NOMO-1 treated with DMSO at 0.1 percent for 48 hours (cell line): ENCODE results near the gene SVOP.

Experiments
- DNase-seq: peaks from one replicate; lab custom pipeline; 2025; ENCODE audit not compliant: unreplicated experiment; lab: John Stamatoyannopoulos, UW

SVOP gene

DNA sequence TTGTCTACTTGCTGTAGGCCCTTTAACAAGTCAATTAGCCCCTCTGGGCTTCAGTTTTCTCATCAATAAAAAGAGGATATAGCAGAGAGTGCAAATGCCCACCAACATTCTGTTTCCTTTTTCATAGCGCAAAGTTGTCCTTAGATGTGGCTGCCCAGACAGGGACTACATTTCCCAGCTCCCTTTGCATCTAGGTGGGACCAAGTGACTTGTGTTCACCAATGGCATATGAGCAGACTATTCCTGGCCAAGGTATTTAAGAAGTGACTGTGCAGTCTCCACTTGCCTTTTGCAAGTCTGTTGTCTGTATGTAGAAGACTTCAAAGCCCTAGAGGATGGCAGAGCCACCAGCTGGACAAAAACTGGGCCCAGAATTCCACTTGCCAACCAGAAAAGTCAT lies 81.3 kb downstream of the SVOP start:
- DNase-seq = peak; percentile 53

- no peak for DNase-seq
Measured at GRCh38 chr12:108938247-108938924, 82.5 kb downstream of the SVOP start.

DNA sequence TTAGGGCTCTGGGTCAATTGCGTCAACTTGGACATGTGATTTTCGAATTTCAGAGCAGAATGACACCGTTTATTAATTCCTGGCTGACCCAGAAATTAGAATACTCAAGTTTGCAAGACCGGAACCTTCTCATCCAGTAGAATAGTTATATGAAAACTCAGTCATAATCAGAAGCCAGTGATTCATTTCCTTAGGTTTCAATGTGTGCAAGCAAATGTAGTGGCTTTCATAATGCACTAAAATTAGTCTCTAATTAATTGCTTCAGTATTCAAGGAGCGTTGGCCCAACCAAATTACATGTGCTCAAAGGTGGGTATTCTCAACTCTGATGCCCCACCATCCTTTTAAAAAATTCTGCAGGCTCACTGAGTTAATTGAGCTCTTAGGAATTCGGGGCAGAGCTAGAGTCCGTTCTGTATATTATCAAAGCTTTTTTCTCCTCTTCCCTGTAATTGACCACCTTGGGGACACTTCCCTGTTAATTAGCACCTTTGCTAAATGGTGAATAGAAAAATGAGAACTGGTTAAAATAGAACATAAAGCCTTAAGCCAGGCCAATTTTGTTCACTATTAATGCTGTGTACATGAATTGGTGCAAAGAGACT lies 85.6 kb downstream of the SVOP start:
- DNase-seq = peak; percentile 15

GRCh38 chr12:108933949-108934348 lies 86.9 kb downstream of the SVOP start:
- DNase-seq = no peak

- DNase-seq = no peak
Measured at GRCh38 chr12:108930756-108931155, 90.1 kb downstream of the SVOP start.

DNA sequence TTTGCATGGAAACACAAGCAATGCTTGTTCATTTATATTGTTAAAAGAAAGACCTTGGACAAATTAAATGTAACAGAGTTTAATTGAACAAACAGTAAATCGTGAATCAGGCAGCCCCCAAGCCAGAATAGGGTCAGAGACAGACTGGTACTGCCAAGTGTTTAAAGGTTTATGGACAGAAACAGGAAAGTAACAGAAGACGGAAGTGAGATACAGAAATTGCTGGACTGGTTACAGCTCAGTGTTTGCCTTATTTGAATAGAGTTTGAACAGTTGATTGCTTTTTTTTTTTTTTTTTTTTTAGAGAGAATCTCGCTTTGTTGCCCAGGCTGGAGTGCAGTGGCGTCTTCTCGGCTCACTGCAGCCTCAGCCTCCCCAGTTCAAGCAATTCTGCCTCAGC lies 90.7 kb downstream of the SVOP start:
- DNase-seq = peak; percentile 30

DNA sequence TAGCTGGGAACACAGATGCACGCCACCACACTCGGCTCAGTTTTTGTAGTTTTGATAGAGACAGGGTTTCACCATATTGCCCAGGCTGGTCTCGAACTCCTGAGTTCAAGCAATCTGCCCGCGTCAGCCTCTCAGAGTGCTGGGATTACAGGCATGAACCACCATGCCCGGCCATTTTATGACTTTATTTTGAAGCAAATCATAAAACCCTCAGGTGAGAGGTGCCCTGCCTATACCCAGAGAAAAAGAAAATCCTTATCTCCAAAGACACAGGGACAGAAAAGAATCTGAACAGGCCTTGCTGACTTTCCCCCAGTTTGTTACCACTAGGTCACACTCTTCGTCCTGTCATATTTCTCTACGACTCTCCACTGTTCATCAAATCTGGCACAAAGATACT lies 92.2 kb downstream of the SVOP start:
- DNase-seq = no peak

DNA sequence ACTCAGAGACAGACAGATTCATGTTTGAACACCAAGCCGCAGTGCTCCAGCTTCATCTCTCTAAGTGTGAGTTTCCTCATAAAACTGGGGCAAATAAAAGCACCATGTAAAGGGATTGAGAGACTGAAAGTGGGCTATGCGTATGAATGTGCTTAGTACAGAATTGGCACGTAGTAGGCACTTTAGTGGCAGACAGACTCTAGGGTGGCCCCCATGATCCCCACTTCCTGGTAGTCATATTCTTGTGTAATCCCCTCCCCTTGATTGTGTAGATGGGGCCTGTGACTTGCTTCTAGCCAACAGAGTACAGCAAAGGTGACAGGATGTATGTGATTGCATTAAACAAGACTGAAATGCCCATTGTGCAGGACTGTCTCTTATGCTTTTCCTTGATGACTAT lies 98.0 kb downstream of the SVOP start:
- DNase-seq = no peak

GRCh38 chr12:108921946-108922345 lies 98.9 kb downstream of the SVOP start:
- no peak for DNase-seq

DNA sequence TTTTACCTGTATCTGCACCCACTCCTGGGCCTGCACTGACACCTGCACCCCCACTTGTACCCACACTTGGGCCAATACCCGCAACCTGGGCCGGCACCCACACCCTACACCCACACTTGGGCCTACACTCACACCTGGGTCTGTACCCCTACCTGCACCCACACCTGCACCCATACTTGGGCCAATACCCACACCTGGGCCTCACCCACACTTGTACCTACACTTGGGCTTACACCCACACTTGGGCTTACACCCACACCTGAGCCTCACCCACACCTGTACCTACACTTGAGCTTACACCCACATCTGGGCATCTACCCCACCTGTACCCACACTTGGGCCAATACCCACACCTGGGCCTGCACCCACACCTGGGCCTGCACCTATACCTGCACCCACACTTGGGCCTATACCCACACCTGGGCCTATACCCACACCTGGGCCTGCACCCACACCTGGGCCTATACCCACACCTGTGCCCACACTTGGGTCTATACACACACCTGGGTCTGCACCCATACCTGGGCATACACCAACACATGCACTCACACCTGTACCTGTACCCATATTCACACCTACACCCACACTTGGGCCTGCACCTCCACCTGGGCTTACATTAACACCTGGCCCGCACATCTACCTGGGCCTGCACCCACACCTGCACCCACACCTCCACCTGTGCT lies 101.8 kb downstream of the SVOP start:
- no peak for DNase-seq

DNA sequence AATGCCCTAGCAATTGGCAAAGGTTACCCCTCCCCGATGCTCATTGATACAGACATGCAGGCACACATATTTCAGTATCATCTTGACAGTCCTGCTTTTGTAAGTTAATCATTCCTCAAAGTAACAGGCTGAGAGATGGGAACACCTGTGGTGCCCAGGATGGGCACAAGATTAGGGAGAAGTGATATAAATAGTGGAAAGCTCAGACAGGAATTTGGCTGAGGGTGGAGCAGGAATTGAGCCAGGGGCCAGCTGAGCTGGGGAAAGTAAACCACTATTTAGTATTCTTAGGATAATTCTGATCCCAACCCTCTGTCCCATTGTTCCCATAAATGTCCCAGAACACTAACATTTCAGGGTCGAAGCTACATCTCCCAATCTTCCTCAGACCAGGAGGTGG lies 102.7 kb downstream of the SVOP start:
- no peak for DNase-seq

DNA sequence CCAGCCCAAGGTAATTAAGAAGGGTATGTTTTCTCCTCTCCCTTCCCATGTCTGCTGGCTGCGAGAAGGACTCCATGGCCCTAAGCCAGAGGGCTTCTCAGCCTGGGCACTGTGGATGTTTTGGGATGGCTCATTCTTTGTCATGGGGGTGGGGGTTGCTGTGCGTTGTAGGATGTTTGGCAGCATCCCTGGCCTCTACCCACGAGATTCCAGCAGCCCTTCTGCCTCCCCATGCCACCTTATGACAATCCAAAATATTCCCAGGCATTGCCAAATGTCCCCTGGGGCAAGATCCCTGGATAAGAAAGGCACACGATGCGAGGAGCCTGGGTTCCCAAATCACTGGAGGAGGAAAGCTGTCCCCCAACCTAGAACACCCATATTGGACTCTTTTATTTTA lies 104.5 kb downstream of the SVOP start:
- no peak for DNase-seq

DNA sequence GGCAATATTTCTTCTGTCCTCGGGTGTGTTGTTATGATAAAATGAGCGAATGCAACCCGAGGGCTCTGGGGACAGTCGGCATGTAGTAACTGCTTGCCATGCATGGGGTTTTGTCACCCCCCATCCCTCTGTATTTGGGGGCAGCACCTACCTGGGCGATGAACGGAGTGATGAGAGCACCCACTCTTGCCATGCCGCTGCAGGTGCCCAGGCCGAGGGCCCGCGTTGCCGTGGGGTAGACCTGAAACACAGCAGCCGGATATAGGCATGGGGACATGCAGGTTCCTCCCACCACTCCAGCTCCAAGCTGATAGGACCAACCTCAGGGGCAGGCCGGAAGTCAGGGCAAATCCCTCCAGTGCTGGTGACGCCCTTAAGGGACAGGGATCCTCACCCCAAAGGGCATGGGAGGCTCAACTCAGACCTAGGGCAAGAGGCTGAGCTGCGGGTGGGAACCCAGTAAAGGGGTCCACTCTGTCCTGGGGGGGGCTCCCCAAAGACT lies 105.2 kb downstream of the SVOP start:
- no peak for DNase-seq

DNA sequence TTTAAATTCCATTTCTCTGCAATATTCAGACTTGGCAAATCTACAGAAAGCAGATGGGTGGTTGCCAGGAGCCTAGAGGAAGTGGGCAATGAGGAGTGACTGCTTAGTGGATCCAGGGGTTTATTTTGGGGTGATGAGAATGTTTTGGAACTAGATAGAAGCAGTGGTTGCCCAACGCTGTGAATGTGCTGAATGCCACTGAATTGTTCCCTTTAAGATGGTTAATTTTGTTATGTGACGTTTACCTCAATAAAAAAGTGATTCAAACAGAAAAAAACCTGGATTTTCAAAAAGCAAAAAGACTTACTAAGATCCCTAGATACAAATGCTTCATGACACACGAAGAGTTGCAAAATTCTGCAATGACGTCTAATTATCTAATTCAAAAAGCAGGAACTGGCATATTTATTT lies 106.7 kb downstream of the SVOP start:
- peak; percentile 66 for DNase-seq

DNA sequence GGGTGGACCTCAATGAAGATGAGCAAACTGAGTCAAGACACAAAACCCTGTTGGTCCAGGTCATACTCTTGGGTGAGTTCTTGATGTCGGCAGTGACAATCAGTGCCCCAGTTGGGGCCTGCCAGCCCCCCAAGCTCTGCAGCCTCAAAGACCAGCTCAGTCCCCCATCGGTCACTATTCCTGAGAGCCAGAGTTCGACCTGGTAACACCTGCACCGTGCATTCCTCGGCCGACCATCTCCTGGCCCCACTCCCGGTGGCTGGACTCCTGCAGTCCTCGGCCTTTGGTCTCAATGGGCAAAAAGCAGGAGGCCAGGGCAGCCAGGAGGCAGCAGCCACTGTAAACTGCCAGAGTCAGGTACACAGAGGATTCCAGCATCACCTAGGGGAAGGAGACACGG lies 108.5 kb downstream of the SVOP start:
- no peak for DNase-seq

- DNase-seq = no peak
Measured at GRCh38 chr12:108911915-108912314, 109.0 kb downstream of the SVOP start.

DNA sequence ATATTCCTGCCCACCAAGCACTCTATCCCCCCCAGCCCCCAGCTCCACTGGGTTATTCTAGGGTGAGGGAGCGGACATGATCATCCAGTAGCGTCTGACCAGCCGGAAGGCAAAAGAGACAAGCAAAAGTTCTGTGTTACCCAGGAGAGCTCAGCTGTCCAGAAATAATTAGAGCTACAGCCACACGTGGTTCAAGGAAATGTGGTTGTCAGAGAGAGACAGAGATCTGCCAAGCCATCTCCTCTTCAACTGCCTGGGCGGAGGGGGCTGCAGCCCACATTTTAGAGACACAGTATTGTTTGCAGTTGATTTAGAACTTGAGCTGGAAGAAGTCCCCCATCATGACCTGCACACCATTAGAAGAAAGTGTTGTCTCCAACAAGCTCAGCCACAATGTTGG lies 110.5 kb downstream of the SVOP start:
- DNase-seq = no peak

DNA sequence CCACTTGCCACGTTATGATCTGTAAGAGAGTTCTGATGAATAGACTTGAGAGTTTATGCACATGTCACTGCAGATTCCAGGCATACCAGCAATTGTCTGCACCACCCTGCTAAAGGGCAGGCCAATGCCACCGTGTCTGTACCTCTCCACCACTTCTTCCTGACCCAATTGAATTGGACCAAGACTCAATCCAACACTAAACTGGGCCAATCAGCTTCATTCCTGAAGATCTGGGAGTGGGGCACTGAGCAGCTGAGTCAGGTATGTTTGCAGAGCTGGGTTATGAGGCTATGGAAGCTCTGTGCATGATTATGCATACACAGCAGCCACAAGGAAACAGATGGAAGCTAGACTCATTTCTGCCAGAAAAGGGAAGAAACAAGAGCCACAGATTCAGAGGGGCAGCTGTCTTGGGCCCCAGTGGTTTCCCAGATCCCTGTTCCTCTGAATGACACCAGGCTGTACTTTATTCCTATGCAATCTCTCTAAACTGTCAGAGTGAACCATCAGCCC lies 113.0 kb downstream of the SVOP start:
- DNase-seq = peak; percentile 76

DNA sequence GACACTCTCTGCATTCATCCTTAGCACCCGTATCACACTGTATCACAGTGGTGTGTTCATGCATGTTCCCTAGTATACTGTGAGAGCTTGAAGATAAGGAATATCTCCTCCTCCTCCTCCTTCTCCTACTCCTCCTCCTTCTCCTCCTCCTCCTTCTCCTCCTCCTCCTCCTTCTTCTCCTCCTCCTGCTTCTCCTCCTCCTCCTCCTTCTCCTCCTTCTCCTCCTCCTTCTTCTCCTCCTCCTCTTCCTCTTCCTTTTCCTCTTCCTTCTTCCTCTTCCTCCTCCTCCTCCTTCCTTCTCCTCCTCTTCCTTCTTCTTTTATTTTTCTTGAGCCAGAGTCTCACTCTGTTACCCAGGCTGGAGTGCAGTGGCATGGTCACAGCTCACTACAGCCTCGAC lies 113.9 kb downstream of the SVOP start:
- DNase-seq = no peak

GRCh38 chr12:108905725-108906124 lies 115.1 kb downstream of the SVOP start:
- peak; percentile 87 for DNase-seq

DNA sequence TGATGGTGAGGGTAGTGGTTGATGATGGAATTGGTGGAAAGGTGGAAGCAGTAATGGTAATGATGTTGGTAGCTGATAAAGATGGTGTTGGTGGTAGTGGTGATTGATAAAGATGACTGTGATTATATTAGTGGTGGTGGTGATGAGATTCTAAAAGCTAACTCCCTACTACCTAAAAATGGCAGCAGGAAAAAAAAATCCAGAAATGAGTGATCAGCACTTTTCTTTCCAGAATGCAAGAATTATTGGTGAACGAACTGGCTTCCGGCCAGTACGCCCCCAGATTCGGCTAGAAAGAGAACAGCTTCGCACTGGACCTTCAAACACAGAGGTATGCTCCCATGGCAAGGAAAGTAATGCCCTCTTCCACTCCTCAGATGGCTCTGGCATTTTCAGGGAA lies 121.7 kb downstream of the SVOP start:
- no peak for DNase-seq

DNA sequence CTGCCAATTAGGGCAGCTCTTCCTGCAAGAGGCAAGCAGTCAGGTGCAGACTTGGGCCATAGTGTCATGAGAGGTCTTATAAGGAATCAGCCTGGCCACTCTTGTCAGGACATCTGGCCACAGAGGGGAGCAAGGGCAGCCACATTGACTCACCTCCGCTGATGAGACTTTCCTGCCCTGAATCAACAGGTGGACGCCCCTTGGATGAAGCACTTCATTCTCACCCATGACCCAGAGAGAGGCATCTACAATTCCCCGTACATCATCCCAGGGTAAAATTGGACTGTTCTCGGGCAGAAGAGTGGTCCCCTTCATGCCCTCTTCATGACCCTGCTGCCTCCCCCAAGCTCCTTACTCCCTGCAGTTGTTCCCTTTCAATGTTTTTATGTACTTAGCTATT lies 124.1 kb downstream of the SVOP start:
- DNase-seq = no peak
